Skeletal muscle tissue (tissue), 4 donors: ENCODE data around the gene CTNNA1. TPM values are rescaled to one million over a fixed set of nuclear protein-coding genes. Genes with fewer than 3 reads are reported as not detected.
"Not testable (repeated sequence)": the region's sequence is repeated elsewhere in the genome, so short reads cannot be mapped to it uniquely, and the experiment has no call there.

ENCODE experiments used
- H3K27ac ChIP-seq: one replicate; pipeline ENCODE4 v1.7.0; 2013; ENCODE audit warnings: mild to moderate bottlenecking, low read depth, low read length, inconsistent platforms
- H3K27me3 ChIP-seq, 3 donors: one replicate each; pipeline ENCODE4 v1.7.0; 2013; ENCODE audit warnings: low read length in 3 of 3; ENCODE audit not compliant: control insufficient read depth in 3 of 3, insufficient read depth in 3 of 3
- H3K36me3 ChIP-seq, 3 donors: one replicate each; pipeline ENCODE4 v1.7.0; 2013; ENCODE audit warnings: low read length in 3 of 3; ENCODE audit not compliant: control insufficient read depth in 3 of 3, insufficient read depth in 3 of 3
- H3K4me1 ChIP-seq, 3 donors: one replicate each; pipeline ENCODE4 v1.7.0; 2013; ENCODE audit warnings: low read length in 3 of 3, mild to moderate bottlenecking in 3 of 3; ENCODE audit not compliant: control insufficient read depth in 3 of 3, insufficient read depth in 3 of 3
- H3K4me3 ChIP-seq, 3 donors: one replicate each; pipeline ENCODE4 v1.7.0; 2013; ENCODE audit warnings: low read length in 3 of 3
- H3K9ac ChIP-seq, 3 donors: one replicate each; pipeline ENCODE4 v1.7.0; 2013; ENCODE audit warnings: low read length in 3 of 3, mild to moderate bottlenecking in 3 of 3, moderate library complexity in 2 of 3, low read depth in 1 of 3
- H3K9me3 ChIP-seq, 3 donors: one replicate each; pipeline ENCODE4 v1.7.0; 2013; ENCODE audit warnings: low read length in 3 of 3; ENCODE audit not compliant: control insufficient read depth in 3 of 3
- total RNA-seq: library from RNA; depleted of rRNA; stranded (reverse); fragments of >200 nt; gene quantifications from one replicate; pipeline ENCODE4 v1.2.3, GENCODE V29; 2014
- donor health status: Osteomylitis.

CTNNA1 gene, protein sequence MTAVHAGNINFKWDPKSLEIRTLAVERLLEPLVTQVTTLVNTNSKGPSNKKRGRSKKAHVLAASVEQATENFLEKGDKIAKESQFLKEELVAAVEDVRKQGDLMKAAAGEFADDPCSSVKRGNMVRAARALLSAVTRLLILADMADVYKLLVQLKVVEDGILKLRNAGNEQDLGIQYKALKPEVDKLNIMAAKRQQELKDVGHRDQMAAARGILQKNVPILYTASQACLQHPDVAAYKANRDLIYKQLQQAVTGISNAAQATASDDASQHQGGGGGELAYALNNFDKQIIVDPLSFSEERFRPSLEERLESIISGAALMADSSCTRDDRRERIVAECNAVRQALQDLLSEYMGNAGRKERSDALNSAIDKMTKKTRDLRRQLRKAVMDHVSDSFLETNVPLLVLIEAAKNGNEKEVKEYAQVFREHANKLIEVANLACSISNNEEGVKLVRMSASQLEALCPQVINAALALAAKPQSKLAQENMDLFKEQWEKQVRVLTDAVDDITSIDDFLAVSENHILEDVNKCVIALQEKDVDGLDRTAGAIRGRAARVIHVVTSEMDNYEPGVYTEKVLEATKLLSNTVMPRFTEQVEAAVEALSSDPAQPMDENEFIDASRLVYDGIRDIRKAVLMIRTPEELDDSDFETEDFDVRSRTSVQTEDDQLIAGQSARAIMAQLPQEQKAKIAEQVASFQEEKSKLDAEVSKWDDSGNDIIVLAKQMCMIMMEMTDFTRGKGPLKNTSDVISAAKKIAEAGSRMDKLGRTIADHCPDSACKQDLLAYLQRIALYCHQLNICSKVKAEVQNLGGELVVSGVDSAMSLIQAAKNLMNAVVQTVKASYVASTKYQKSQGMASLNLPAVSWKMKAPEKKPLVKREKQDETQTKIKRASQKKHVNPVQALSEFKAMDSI
- total RNA-seq, result 375 TPM

DNA sequence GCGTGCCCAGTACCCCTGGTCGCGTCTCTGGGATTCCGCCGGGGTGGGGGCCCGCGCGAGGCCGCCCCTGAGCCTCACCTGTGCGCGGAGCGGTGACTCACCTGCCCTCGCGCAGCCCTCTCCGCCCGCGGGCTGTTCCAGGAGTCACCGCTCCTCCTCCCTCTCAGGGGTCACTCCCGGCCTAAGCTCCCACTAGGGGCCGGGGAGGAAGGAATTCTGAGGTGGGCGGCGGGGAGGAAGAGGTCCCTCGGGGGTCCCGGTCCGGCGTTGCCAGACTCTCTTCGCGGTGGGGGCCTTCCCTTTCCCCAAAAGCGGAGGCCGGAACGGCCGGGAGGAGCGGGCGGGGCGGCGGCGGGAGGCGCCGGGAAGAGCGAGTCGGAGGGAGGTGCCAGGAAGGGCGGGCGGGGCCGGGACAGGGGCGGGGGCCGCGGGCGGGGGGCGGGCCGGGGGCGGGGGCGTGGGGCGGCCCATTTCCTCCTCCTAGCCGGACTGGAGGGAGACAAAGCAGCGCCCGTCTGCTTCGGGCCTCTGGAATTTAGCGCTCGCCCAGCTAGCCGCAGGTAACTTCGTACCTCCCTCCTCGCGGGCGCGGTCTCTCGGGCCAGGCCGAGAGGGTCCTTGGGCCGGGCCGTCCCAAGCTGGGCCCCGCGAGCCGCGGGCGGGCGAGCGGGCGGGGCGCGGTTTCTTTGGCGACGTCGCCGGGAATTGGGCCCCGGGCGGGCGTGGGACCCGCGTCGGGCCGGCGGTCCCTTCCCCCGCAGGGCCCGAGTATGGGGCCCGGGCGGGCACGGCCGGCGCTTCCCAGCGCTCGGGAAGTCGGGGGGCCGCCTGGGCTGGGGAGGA lies at the start of gene CTNNA1:
TSS of gene CTNNA1 (plus strand) at position 475 of the 843 bp plus-strand sequence. CDS start 28,500 bp downstream, outside the sequence.
- Histone ChIP-seq H3K9ac (peak within 1 kb of the TSS; percentile 90 to 93 (median 92)), H3K4me1 (peaks cover 17 to 24% (median 18%) of the 10 kb centered on the region in 3 donors), H3K27ac (peak within 1 kb of the TSS; percentile 98), H3K4me3 (peak within 1 kb of the TSS; percentile 85 to 86 (median 86)), H3K27me3 (no peaks in the 10 kb centered on the region), H3K36me3 (peaks cover 0 to 5% (median 0%) of the 10 kb centered on the region in 3 donors), H3K9me3 (no peaks in the 10 kb centered on the region)

GRCh38 chr5:138703777-138704176 lies 49.4 kb upstream of the CTNNA1 start:
- not testable (repeated sequence) for H3K27ac ChIP-seq, H3K27me3 ChIP-seq, H3K4me3 ChIP-seq, H3K9me3 ChIP-seq, H3K9ac ChIP-seq, H3K36me3 ChIP-seq, H3K4me1 ChIP-seq

- H3K36me3 ChIP-seq, result no peaks in the 10 kb centered on the region
- no peak overlapping the region for H3K27ac ChIP-seq
- H3K9ac ChIP-seq, result no peak overlapping the region
- no peaks in the 10 kb centered on the region for H3K9me3 ChIP-seq
- H3K4me3 ChIP-seq, result no peak overlapping the region
- no peaks in the 10 kb centered on the region for H3K4me1 ChIP-seq
- H3K27me3 ChIP-seq, result no peaks in the 10 kb centered on the region
These were observed 48.2 kb upstream of the CTNNA1 start for GRCh38 chr5:138705007-138705406.

- Histone ChIP-seq H3K9ac (no peak overlapping the region), H3K36me3 (no peaks in the 10 kb centered on the region), H3K4me1 (no peaks in the 10 kb centered on the region), H3K9me3 (no peaks in the 10 kb centered on the region), H3K4me3 (no peak overlapping the region), H3K27ac (no peak overlapping the region), H3K27me3 (no peaks in the 10 kb centered on the region)
These were observed 47.7 kb upstream of the CTNNA1 start for GRCh38 chr5:138705567-138705966.

DNA sequence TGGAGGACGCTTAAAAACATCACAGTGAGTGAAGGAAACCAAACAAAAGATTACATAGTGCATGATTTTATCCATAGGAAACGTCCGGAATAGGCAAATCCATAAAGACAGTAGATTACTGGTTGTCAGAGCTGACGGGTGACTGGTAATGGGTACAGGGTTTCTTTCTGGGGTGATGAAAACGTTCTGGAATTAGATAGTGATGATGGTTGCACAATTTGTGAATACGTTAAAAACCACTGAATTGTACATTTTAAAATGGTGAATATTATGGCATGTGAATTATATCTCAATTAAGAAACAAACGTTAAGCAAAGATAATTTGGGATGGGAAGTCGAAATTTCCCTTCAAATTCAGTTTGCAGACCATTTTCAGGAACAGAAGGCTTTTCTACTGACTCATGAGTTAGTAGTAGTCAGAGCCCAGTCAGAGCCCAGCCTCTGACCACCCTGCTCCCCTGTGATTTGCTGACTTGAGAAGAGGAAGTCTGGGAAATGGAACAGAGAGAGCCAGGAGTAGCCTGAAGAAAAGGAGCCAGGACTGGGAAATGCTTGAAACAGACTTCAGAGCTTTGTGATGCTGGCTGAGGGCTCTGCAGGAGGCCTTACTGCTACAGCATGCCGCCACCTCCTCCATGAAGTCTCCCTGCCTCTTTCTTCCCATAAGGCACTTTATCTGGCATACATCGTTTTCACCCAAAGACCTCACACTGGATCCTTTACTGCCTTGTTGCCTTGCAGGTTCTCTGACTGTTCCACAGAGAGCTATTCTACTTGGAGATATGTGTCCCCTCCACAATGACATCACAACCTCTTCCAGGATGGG lies 46.4 kb upstream of the CTNNA1 start:
- H3K9ac ChIP-seq, result no peak overlapping the region
- H3K4me1 ChIP-seq, result no peaks in the 10 kb centered on the region
- no peaks in the 10 kb centered on the region for H3K36me3 ChIP-seq
- peak overlapping the region; percentile 30 for H3K27ac ChIP-seq
- no peaks in the 10 kb centered on the region for H3K27me3 ChIP-seq
- H3K4me3 ChIP-seq, result no peak overlapping the region
- H3K9me3 ChIP-seq, result no peaks in the 10 kb centered on the region

DNA sequence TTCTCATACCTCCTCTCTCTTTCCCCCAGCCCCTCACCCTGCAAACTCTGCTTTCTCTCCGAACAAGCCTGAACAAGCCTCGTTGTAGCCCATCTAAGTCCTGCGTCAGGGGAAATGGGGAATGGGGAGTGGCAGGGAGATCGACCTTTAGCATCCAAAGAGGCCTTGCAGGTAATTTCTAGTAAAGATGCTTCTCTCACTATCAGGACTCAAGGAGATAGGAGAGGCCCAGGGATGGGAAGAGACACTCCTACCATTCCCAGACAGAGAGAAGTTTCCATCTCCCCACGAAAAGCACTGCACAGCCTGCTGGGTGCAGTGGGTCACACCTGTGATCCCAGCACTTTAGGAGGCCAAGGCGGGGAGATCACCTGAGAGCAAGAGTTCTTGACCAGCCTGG lies 44.4 kb upstream of the CTNNA1 start:
- H3K27ac ChIP-seq, result no peak overlapping the region
- H3K36me3 ChIP-seq, result no peaks in the 10 kb centered on the region
- no peaks in the 10 kb centered on the region for H3K4me1 ChIP-seq
- no peaks in the 10 kb centered on the region for H3K9me3 ChIP-seq
- no peak overlapping the region for H3K9ac ChIP-seq
- H3K4me3 ChIP-seq, result no peak overlapping the region
- H3K27me3 ChIP-seq, result no peaks in the 10 kb centered on the region

DNA sequence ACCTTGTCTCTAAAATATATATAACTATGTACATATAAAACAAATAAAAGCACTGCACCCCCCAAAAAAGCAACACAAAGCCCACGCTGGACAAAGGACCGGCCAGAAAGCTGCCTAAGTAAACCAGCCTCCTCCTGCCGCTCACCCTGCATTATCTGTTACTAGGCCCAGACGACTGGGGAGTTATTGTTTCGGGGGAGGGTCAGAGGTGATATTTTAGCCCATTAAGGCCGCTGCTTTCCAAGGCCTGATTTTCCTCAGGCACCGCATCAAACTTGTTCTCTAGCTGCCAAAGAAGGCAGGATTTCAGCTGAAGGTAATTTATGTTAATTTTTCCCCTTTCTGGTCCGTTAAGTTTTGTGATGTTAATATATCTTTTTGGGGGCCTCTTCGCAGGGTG lies 44.0 kb upstream of the CTNNA1 start:
- no peak overlapping the region for H3K9ac ChIP-seq

GRCh38 chr5:138711087-138711486 lies 42.1 kb upstream of the CTNNA1 start:
- Histone ChIP-seq H3K9me3 (no peaks in the 10 kb centered on the region), H3K4me1 (no peaks in the 10 kb centered on the region), H3K27ac (no peak overlapping the region), H3K4me3 (no peak overlapping the region), H3K9ac (no peak overlapping the region), H3K27me3 (no peaks in the 10 kb centered on the region), H3K36me3 (no peaks in the 10 kb centered on the region)

More for the DNA sequence above, 44.0 kb upstream of the CTNNA1 start:
- H3K36me3 ChIP-seq, result no peaks in the 10 kb centered on the region
- no peaks in the 10 kb centered on the region for H3K4me1 ChIP-seq
- no peak overlapping the region for H3K27ac ChIP-seq
- no peaks in the 10 kb centered on the region for H3K9me3 ChIP-seq
- no peaks in the 10 kb centered on the region for H3K27me3 ChIP-seq
- H3K4me3 ChIP-seq, result no peak overlapping the region

DNA sequence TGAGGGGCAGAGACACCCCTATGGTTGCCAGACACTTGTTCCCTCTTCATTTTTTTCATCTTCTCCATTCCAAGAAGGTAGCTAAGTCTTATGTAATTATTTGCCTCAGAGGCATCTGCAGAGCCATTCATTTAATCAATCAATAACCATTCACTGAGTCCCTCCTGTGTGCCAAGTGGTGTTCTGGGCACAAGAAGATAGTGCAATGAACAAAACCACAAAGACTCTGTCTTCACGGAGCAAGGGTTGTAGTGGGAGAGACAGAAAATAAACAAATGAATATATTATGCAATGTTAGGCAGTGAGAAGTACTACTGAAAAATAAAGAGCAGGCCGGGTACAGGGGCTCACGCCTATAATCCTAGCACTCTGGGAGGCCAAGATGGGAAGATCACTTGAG lies 41.4 kb upstream of the CTNNA1 start:
- Histone ChIP-seq H3K27me3 (no peaks in the 10 kb centered on the region), H3K4me1 (no peaks in the 10 kb centered on the region), H3K9ac (no peak overlapping the region), H3K36me3 (no peaks in the 10 kb centered on the region), H3K4me3 (no peak overlapping the region), H3K9me3 (no peaks in the 10 kb centered on the region), H3K27ac (no peak overlapping the region)
